H1 (cell line): ENCODE measurements around the gene MRPL54. TPM values are rescaled to one million over a fixed set of nuclear protein-coding genes. Genes with fewer than 3 reads are reported as not detected.

Experiments used
- CEBPB ChIP-seq: IDR thresholded peaks from 2 replicates; pipeline ENCODE4 v1.6.1; 2012; ENCODE audit warnings: low read depth, low read length
- EP300 ChIP-seq, 2 experiments: IDR thresholded peaks; 1 replicate in 1 of 2; 2 replicates in 1 of 2; pipeline ENCODE4 v1.6.1; 2011 to 2012; ENCODE audit warnings: low read depth in 2 of 2, low read length in 2 of 2, mild to moderate bottlenecking in 2 of 2, borderline replicate concordance in 1 of 2, inconsistent platforms in 1 of 2, moderate library complexity in 1 of 2
- PHF8 ChIP-seq: fragments of 200-600 bp; sonication (generic); conservative IDR thresholded peaks from 2 replicates; pipeline ENCODE4 v1.7.1; 2012; ENCODE audit warnings: low read depth, mild to moderate bottlenecking, inconsistent platforms, low read length, moderate library complexity
- TBP ChIP-seq: IDR thresholded peaks from 2 replicates; pipeline ENCODE4 v1.6.1; 2011; ENCODE audit warnings: low read depth, low read length, improper control_type of control experiment
- polyA plus RNA-seq, 7 experiments: library from polyadenylated mRNA; depleted of rRNA in 3 of 7; stranded (reverse) in 5 of 7; unstranded in 2 of 7; fragments of >200 nt in 5 of 7; fragments of 200-250 nt in 2 of 7; gene quantifications; 1 replicate in 5 of 7; 2 replicates in 1 of 7; 4 replicates in 1 of 7; pipeline versions ENCODE4 v1.2.1 to v1.2.3, GENCODE V29; 2011 to 2013; ENCODE audit warnings: missing spikeins in 2 of 7, mixed read lengths in 2 of 7
- total RNA-seq: library from RNA; stranded (reverse); fragmentation: NEBNext Ultra II Directional; extraction: Animal tissue kit (Norgen Biotek cat#: 25700); gene quantifications from 2 replicates; pipeline ENCODE4 v1.2.1, GENCODE V29; 2021
- TF ChIP-seq, protein P1 (sequence below), 3 experiments: IDR thresholded peaks; 1 replicate in 2 of 3; 2 replicates in 1 of 3; pipeline versions ENCODE4 v1.5.1 to v1.6.1; 2011; ENCODE audit warnings: low read length in 3 of 3, mild to moderate bottlenecking in 3 of 3, inconsistent platforms in 2 of 3, low read depth in 1 of 3, moderate library complexity in 1 of 3; ENCODE audit not compliant: insufficient read depth in 1 of 3; ENCODE audit errors: control extremely low read depth in 1 of 3

The MRPL54 gene
- total and polyA plus RNA-seq, 2 of the 8 experiments (the other 6 are each of a cell fraction or from before 2014, with no cell fraction given): 63.8 to 72.8 TPM

DNA sequence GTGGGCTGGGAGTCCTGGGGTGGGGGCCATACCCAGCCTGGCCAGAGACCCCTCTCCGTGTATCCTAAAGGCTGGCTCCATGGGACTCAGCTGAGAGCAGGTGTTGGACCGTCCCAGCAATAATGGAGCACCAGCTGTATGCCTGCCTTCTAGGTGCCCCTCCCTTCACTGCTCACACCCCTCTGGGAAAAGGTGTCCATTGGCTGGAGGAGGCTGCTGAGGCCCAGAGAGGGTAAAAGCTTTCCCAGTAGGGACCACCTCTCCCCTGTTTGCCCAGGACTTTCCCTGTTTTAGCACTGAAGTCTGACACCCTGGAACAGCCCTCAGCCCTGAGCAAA lies 12.9 kb downstream of the MRPL54 start (continued):
- TF ChIP-seq TBP: no peak
- no peak for TF ChIP-seq EP300 (IDR thresholded peaks at IDR 0.05; ENCODE audit: borderline replicate concordance in 1 of 2, low read depth in 2 of 2, low read length in 2 of 2)
- TF ChIP-seq, protein P1, sequence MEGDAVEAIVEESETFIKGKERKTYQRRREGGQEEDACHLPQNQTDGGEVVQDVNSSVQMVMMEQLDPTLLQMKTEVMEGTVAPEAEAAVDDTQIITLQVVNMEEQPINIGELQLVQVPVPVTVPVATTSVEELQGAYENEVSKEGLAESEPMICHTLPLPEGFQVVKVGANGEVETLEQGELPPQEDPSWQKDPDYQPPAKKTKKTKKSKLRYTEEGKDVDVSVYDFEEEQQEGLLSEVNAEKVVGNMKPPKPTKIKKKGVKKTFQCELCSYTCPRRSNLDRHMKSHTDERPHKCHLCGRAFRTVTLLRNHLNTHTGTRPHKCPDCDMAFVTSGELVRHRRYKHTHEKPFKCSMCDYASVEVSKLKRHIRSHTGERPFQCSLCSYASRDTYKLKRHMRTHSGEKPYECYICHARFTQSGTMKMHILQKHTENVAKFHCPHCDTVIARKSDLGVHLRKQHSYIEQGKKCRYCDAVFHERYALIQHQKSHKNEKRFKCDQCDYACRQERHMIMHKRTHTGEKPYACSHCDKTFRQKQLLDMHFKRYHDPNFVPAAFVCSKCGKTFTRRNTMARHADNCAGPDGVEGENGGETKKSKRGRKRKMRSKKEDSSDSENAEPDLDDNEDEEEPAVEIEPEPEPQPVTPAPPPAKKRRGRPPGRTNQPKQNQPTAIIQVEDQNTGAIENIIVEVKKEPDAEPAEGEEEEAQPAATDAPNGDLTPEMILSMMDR (IDR thresholded peaks at IDR 0.05; ENCODE audit: control extremely low read depth in 1 of 3, insufficient read depth in 1 of 3, low read depth in 1 of 3, low read length in 3 of 3): no peak
- TF ChIP-seq CEBPB: no peak
- no peak for TF ChIP-seq PHF8
